ENCODE data around the gene RASD1.

DNA sequence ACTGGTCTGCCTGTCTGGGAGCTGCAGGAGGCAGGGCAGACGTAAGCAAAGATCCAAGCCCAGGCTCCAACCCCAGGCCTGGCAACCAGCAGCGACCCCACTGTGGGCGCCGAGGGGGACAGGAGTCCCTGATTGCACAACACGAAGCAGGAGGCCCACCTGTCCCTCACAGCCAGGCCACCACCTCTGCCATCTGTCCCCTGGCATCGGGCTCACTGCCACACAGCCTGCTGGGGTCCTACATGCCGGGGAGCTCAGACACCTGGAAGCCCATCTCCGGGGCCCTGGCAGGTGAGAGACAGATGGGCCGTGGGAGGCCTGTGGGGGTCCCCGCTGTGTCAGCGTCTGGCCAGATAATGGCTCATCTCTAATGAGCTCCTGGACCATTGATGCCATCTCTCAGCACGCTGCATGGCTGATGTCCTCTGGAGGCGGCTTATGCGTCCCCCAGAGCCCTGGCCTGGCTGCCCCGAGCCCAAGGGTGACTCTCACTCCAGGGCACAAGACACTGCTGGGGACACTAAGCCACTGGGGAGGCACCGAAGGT lies 11.3 kb upstream of the RASD1 start:
- TF ChIP-seq POLR2A (IDR thresholded peaks at IDR 0.05) = no peak
- TF ChIP-seq, protein P1, sequence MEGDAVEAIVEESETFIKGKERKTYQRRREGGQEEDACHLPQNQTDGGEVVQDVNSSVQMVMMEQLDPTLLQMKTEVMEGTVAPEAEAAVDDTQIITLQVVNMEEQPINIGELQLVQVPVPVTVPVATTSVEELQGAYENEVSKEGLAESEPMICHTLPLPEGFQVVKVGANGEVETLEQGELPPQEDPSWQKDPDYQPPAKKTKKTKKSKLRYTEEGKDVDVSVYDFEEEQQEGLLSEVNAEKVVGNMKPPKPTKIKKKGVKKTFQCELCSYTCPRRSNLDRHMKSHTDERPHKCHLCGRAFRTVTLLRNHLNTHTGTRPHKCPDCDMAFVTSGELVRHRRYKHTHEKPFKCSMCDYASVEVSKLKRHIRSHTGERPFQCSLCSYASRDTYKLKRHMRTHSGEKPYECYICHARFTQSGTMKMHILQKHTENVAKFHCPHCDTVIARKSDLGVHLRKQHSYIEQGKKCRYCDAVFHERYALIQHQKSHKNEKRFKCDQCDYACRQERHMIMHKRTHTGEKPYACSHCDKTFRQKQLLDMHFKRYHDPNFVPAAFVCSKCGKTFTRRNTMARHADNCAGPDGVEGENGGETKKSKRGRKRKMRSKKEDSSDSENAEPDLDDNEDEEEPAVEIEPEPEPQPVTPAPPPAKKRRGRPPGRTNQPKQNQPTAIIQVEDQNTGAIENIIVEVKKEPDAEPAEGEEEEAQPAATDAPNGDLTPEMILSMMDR (IDR thresholded peaks at IDR 0.05) = no peak
